HCT116 (cell line): ENCODE measurements around the gene PAM16. TPM values are rescaled to one million over a fixed set of nuclear protein-coding genes. Genes with fewer than 3 reads are reported as not detected.

ENCODE experiments used
- ATAC-seq: fragments of 200-7000 bp; cut with Tn5 transposase; 2 replicates; pipeline ENCODE4 v1.9.1; 2020; ENCODE audit warnings: mild to moderate bottlenecking, moderate library complexity
- BruUV-seq: library from RNA; stranded (reverse); fragments of 400-500 nt; replicated peaks from 2 replicates; lab custom pipeline; 2021; lab: Mats Ljungman, UMichigan
- CTCF ChIA-PET: fragments of 300-600 bp; sonication (Branson Sonifier 250); formaldehyde crosslinking; loops from one replicate; lab custom pipeline; 2021; ENCODE audit warnings: antibody characterized with exemption; lab: Charles Lee
- POLR2A ChIA-PET: fragments of 300-600, 350-600 bp; sonication (Branson Sonifier 250); formaldehyde crosslinking; loops from one replicate; lab custom pipeline; 2021; ENCODE audit warnings: antibody characterized with exemption; lab: Charles Lee
- RAD21 ChIA-PET, 2 experiments: fragments of 300-600 bp; sonication (Branson Sonifier 250); formaldehyde crosslinking; loops; one replicate each; lab custom pipeline; 2023; ENCODE audit warnings: low total read pairs in 2 of 2; ENCODE audit not compliant: uncharacterized antibody in 2 of 2, unreplicated experiment in 2 of 2, low non-redundant PET in 1 of 2; lab: Charles Lee
- DNase-seq: peaks from one replicate; pipeline ENCODE4 v3.0.0-alpha.2; 2010; ENCODE audit warnings: low read depth, low spot score
- H2AFZ ChIP-seq: fragments of 200-600 bp; shearing (Covaris generic), sonication (generic); 2 replicates; pipeline ENCODE4 v1.6.1; 2017; ENCODE audit warnings: low read depth, mixed run types, mixed read lengths, antibody characterized with exemption, low read length; ENCODE audit not compliant: poor library complexity, severe bottlenecking
- H3K27ac ChIP-seq: 2 replicates; pipeline ENCODE4 v1.5.1; 2012; ENCODE audit warnings: low read depth, low read length
- H3K27me3 ChIP-seq: fragments of 200-600 bp; sonication (generic); 2 replicates; pipeline ENCODE4 v1.6.1; 2016; ENCODE audit warnings: mixed run types, low read length, mixed read lengths; ENCODE audit not compliant: insufficient read depth
- H3K36me3 ChIP-seq, 2 experiments: fragments of 200-500 bp in 1 of 2; fragments of 200-600 bp in 1 of 2; sonication (Bioruptor generic) in 1 of 2; sonication (generic) in 1 of 2; 2 replicates each; pipeline versions ENCODE4 v1.5.1 to v1.6.1; 2014 to 2016; ENCODE audit warnings: low read length in 2 of 2, inconsistent platforms in 1 of 2, mixed read lengths in 1 of 2, mixed run types in 1 of 2; ENCODE audit not compliant: insufficient read depth in 2 of 2, control insufficient read depth in 1 of 2
- H3K4me1 ChIP-seq, 2 experiments: fragments of 200-600 bp in 1 of 2; sonication (generic) in 1 of 2; 2 replicates each; pipeline versions ENCODE4 v1.5.1 to v1.6.1; 2012 to 2017; ENCODE audit warnings: low read length in 2 of 2, inconsistent platforms in 1 of 2, mild to moderate bottlenecking in 1 of 2, mixed read lengths in 1 of 2, mixed run types in 1 of 2, moderate library complexity in 1 of 2; ENCODE audit not compliant: insufficient read depth in 2 of 2, control insufficient read depth in 1 of 2
- H3K4me2 ChIP-seq: fragments of 200-600 bp; sonication (generic); 2 replicates; pipeline ENCODE4 v1.6.1; 2017; ENCODE audit warnings: mixed run types, low read length, mixed read lengths
- H3K4me3 ChIP-seq, 2 experiments: fragments of 200-600 bp in 1 of 2; sonication (generic) in 1 of 2; replicated peaks in 1 of 2; 2 replicates each; pipeline ENCODE4 v1.5.1; 2011 to 2016; ENCODE audit warnings: low read length in 2 of 2, control low read depth in 1 of 2, low read depth in 1 of 2, mild to moderate bottlenecking in 1 of 2, mixed read lengths in 1 of 2, mixed run types in 1 of 2
- H3K79me2 ChIP-seq: fragments of 200-600 bp; sonication (generic); 2 replicates; pipeline ENCODE4 v1.6.1; 2017; ENCODE audit warnings: mild to moderate bottlenecking, mixed run types, low read length, moderate library complexity, mixed read lengths; ENCODE audit not compliant: insufficient read depth
- H3K9ac ChIP-seq: fragments of 200-600 bp; sonication (generic); 2 replicates; pipeline ENCODE4 v1.6.1; 2016; ENCODE audit warnings: low read length, mixed read lengths
- H3K9me2 ChIP-seq: fragments of 200-600 bp; sonication (generic), shearing (Covaris generic); 2 replicates; pipeline ENCODE4 v1.6.1; 2017; ENCODE audit warnings: mixed run types, mild to moderate bottlenecking, moderate library complexity; ENCODE audit not compliant: insufficient read depth
- H3K9me3 ChIP-seq, 2 experiments: fragments of 200-500 bp in 1 of 2; fragments of 200-600 bp in 1 of 2; sonication (Bioruptor generic) in 1 of 2; sonication (generic) in 1 of 2; 2 replicates each; pipeline ENCODE4 v1.6.1; 2014 to 2017; ENCODE audit warnings: low read length in 2 of 2, mixed read lengths in 2 of 2, inconsistent platforms in 1 of 2, low read depth in 1 of 2, mild to moderate bottlenecking in 1 of 2, mixed run types in 1 of 2, moderate library complexity in 1 of 2; ENCODE audit not compliant: control insufficient read depth in 1 of 2, insufficient read depth in 1 of 2
- H4K20me1 ChIP-seq: fragments of 200-600 bp; sonication (generic), shearing (Covaris generic); 2 replicates; pipeline ENCODE4 v1.6.1; 2017; ENCODE audit warnings: mixed run types, mild to moderate bottlenecking, moderate library complexity; ENCODE audit not compliant: insufficient read depth
- JUND ChIP-seq: IDR thresholded peaks from 2 replicates; pipeline ENCODE4 v1.6.1; 2012
- POLR2AphosphoS5 ChIP-seq: IDR thresholded peaks from 2 replicates; pipeline ENCODE4 v1.6.1; 2011; ENCODE audit warnings: mild to moderate bottlenecking, low read depth, low read length, moderate library complexity
- RAD21 ChIP-seq: IDR thresholded peaks from 2 replicates; pipeline ENCODE4 v1.6.1; 2012; ENCODE audit warnings: low read depth, mild to moderate bottlenecking
- REST ChIP-seq: IDR thresholded peaks from 2 replicates; pipeline ENCODE4 v1.6.1; 2012; ENCODE audit warnings: low read depth
- SRF ChIP-seq: IDR thresholded peaks from 2 replicates; pipeline ENCODE4 v1.6.1; 2012; ENCODE audit warnings: low read depth
- TCF7L2 ChIP-seq: IDR thresholded peaks from 2 replicates; pipeline ENCODE4 v1.7.0; 2011; ENCODE audit warnings: borderline replicate concordance, inconsistent platforms; ENCODE audit not compliant: insufficient read depth, insufficient read length; ENCODE audit errors: extremely low read depth
- YY1 ChIP-seq: IDR thresholded peaks from 2 replicates; pipeline ENCODE4 v1.6.1; 2011; ENCODE audit warnings: low read length, low read depth, moderate library complexity, mild to moderate bottlenecking; ENCODE audit not compliant: insufficient replicate concordance; ENCODE audit errors: extremely low read depth
- ZBTB33 ChIP-seq: IDR thresholded peaks from 2 replicates; pipeline ENCODE4 v1.6.1; 2011; ENCODE audit warnings: mild to moderate bottlenecking, low read length, moderate library complexity; ENCODE audit not compliant: insufficient replicate concordance; ENCODE audit errors: extremely low read depth
- intact Hi-C: fragments of 100-400 bp; cut with micrococcal nuclease; formaldehyde crosslinking; loops from 2 replicates; pipeline ENCODE4 v1.10.0; 2022
- total RNA-seq: library from RNA; stranded (reverse); gene quantifications from one replicate; pipeline ENCODE4 v1.2.1, GENCODE V29; 2021; ENCODE audit not compliant: unreplicated experiment

The PAM16 gene
- total RNA-seq, 1 experiment from 2014 or later, result 102 TPM

- no peak overlapping the region for H2AFZ ChIP-seq
- H4K20me1 ChIP-seq, result no peaks in the 10 kb centered on the region
- no peaks in the 10 kb centered on the region for H3K27me3 ChIP-seq
- ChIA-PET POLR2A (no interaction called here), CTCF (no interaction called here), RAD21 (no interaction called here)
- intact Hi-C loops, result no loop called here
- no peaks in the 10 kb centered on the region for H3K9me2 ChIP-seq
- DNase-seq (no peak), ATAC-seq (no peak)
- H3K36me3 ChIP-seq, result no peaks in the 10 kb centered on the region
- H3K4me3 ChIP-seq, result no peak overlapping the region
- no peaks in the 10 kb centered on the region for H3K79me2 ChIP-seq
- H3K4me1 ChIP-seq, result peaks cover 6 to 23% of the 10 kb centered on the region in 2 experiments
- no peak overlapping the region for H3K9ac ChIP-seq
- no peaks in the 10 kb centered on the region for H3K9me3 ChIP-seq
- TF ChIP-seq POLR2AphosphoS5, result no peak
- no peak for TF ChIP-seq TCF7L2
- no peak for TF ChIP-seq JUND
- no peak for TF ChIP-seq ZBTB33
- TF ChIP-seq REST, result no peak
- no peak for TF ChIP-seq YY1
- TF ChIP-seq SRF, result no peak
- no peak for TF ChIP-seq RAD21
- no peak overlapping the region for H3K27ac ChIP-seq
- no peak overlapping the region for H3K4me2 ChIP-seq
- BruUV-seq, result no TSS peak
Observed at GRCh38 chr16:4362476-4363135, 11.5 kb upstream of the PAM16 start.
